GM10266 (cell line): Measurements from ENCODE around the gene FBXO3.

Experiments
- DNase-seq: peaks from one replicate; pipeline ENCODE4 v3.0.0; 2012; ENCODE audit errors: extremely low spot score
- TF ChIP-seq, protein P1 (sequence below): IDR thresholded peaks from 2 replicates; pipeline ENCODE4 v1.5.1; 2012; ENCODE audit warnings: mild to moderate bottlenecking, low read depth; ENCODE audit not compliant: control insufficient read depth, insufficient read depth; ENCODE audit errors: missing control alignments

FBXO3 gene

DNA sequence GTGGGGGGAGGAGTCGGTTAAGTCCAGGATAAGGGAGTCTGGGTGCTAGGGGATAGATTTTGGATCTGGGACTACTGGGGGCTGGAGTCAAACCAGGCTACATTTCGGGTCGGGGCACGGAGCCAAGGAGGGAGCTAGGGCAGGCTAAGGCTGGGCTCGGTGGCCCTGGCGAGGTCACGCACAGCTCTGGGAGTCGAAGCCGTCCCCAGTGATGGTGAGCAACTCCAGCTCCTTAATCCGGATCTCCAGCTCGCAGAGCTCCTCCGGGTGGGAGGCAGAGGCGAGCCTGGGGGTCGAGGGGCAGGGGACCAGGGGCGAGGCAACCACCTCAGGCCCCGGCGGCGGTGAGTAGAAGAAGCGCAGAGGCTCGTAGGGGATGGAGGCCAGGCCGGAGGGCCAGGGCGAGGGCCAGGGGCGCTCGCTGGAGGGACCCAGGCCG, 74.2 kb downstream of the FBXO3 start:
- DNase-seq: no peak
- TF ChIP-seq, protein P1, sequence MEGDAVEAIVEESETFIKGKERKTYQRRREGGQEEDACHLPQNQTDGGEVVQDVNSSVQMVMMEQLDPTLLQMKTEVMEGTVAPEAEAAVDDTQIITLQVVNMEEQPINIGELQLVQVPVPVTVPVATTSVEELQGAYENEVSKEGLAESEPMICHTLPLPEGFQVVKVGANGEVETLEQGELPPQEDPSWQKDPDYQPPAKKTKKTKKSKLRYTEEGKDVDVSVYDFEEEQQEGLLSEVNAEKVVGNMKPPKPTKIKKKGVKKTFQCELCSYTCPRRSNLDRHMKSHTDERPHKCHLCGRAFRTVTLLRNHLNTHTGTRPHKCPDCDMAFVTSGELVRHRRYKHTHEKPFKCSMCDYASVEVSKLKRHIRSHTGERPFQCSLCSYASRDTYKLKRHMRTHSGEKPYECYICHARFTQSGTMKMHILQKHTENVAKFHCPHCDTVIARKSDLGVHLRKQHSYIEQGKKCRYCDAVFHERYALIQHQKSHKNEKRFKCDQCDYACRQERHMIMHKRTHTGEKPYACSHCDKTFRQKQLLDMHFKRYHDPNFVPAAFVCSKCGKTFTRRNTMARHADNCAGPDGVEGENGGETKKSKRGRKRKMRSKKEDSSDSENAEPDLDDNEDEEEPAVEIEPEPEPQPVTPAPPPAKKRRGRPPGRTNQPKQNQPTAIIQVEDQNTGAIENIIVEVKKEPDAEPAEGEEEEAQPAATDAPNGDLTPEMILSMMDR: no peak

DNA sequence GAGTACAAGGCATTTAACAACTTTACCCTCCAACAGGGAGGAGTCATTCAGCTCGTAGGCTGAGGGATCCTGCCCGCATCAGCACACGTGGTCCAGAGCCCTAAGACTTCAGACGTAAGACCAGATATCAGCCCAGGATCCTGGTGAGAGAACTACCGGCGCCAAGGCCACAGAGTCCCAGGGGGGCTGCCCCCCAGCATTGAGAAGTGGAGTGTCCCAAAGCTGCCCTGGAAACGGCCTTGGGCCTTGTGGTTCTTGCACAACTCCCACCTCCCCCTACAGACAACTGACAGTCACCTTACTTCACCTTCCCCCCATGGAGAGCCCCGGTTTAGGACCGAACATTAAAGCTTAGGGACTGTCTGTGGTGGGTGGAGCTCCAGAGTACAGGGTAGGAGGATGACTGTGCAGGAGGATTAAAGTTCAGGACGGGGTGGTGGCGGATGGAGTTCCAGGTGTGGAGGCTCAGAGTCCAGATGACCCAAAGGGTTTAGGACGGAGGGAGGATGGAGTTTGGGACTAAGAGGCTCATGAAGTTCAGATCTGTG, 74.7 kb downstream of the FBXO3 start:
- DNase-seq: no peak

DNA sequence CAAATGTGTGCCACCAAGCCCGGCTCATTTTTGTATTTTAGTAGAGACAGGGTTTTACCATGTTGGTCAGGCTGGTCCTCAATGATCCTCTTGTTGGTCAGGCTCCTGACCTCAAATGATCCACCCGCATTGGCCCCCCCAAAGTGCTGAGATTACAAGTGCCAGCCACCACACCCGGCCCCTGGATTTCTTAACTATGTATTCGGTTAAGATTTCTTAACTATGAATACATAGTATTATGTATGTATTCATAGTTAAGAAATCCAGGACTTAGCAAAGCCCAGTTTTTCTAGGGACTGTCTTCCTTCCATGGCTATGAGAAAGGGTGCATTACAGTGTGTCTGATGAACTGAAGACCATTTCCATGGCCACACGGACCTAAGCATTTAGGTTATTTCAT, 75.4 kb downstream of the FBXO3 start:
- TF ChIP-seq, protein P1: no peak
- no peak for DNase-seq

More for the DNA sequence above, 74.7 kb downstream of the FBXO3 start:
- TF ChIP-seq, protein P1: no peak

DNA sequence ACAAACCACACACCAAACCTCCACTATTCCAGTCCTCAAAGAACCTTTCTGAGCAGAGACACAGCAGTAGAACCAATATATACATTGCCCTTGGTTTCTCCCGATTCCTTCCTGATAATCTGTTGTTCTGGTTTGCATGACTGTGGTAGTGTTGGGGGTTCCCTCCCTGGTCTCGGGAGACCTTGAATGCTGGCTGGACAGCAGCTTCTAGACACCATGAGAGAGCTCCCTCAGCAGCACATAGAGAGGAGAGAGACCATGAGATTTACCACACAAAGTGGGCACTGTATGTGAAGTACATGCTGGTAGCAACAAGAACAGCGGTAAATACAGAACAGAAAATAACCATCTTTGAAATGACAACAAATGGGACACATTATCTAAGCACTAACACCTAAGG, 76.3 kb downstream of the FBXO3 start:
- no peak for DNase-seq
- TF ChIP-seq, protein P1: no peak

DNA sequence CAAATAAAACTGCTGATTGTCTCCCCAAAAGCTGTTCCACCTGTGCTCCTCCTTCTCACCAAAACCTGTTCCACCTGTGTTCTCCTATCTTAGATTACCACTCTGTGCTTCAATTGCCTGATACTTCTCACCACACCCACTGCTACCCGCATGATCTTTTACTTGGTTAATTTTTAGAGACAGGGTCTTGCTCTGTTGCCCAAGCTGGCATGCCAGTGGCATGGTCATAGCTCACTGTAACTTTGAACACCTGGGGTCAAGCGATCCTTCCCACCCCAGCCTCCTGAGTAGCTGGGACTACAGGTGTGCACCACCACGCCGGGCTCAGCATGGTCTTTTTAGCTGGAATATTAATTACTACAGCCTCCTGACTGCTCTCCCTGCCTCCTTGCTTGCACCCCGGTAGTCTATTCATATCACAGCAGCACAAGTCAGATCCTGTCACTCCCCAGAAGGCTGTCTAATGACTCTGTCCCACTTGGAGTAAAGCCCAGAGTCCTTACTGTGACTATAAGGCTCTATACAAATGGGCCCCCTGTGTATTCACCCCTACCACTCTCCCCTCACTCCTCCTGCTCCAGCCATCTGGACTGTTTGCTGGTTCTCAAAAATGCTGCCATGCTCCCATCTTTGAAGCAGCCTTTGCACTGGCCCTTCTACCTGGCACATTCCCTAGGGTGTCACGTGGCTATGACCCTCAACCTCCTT, 77.2 kb downstream of the FBXO3 start:
- no peak for DNase-seq

DNA sequence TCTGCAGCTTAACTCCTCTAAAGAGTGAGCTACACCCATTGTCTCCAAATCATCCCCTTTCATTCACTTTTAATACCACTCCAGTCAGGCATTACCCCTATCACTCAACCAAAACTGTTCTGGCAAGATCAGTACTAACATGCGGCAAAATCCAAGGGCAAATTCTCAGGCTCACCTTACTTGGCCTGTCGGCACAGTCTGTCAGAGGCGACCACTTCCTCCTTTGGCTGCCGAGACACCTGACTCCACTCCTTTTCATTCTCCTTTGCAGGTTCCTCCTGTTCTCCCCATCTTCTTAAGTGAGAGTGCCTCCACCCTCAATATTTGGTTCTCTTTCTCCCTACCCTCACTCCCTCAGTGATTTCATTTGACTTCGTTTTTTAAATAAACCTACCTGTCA, 77.9 kb downstream of the FBXO3 start:
- DNase-seq: no peak
- TF ChIP-seq, protein P1: no peak

More for the DNA sequence above, 77.2 kb downstream of the FBXO3 start:
- TF ChIP-seq, protein P1: no peak

DNA sequence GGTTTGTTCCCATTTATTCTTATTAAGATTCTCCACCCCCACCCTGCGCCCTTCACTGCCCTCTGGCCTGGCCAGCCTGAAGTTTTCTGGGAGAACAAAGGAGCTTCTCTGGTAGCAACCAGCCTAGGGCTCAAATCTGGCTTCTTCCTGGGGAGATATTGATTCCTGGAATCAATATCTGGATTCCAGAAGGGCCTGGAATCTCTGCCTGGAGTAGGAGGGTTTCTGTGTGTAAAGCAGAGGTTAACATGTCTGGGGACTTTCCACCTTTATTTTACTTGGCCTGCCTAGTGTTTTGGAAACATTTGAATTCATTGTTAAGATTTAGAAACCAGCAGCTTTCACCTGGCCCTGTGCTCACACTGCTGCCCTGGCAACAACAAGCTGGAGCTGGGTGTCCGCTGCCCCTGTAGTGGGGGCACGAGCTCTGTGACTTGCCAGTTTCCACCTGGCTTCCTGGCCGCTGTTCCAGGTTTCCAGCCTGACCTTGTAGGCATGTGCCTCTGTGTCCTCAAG, 79.2 kb downstream of the FBXO3 start:
- TF ChIP-seq, protein P1: no peak
- DNase-seq: no peak
